ENCODE data around the gene ANKRD22. TPM values are rescaled to one million over a fixed set of nuclear protein-coding genes. Genes with fewer than 3 reads are reported as not detected.

Gene ANKRD22
- polyA plus RNA-seq, 10 donors, result 0.13 to 0.98 (median 0.23) TPM; not detected in 6

DNA sequence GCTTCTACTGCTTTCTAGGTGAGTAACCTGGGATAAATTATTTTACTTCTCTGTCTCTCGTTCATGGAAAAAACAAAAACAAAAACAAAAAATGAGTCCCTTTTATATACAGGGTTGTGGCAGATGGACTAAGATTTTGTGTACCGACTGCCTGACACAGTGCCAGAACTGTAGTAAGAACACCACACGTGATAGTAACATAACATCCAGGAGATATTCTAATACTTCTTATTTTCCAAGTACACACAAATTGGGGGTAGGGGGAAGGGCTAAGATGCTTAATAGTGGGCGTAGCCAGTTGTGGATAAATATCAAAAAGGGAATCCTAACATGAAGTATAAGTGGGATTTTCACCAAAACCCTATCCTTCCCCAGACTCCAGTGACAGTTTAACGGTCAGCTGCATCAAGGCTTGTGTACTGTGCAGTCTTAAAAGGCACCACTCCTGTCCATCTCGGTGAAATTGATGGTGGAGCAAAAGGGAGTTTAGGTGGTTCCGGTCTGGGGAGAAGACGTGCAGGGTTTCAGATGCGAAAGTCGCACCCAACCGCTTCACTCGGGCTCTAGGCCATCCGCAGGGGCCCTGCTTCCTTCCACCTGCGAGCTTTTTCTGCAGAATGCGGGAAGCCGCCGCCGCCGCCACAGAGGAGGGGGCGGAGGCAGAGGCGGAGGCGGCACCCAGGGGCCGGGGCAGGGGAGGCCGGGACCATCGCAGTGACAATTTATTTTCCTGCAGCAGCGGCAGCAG lies 28.1 kb upstream of the ANKRD22 start, which contains the start of gene STAMBPL1:
Gene STAMBPL1 (plus strand): TSS at position 712 of the 748 bp plus-strand sequence. CDS start 21,464 bp downstream, outside the sequence.
- DNase-seq, result peak in 1 of 3 donors; percentile 58

DNA sequence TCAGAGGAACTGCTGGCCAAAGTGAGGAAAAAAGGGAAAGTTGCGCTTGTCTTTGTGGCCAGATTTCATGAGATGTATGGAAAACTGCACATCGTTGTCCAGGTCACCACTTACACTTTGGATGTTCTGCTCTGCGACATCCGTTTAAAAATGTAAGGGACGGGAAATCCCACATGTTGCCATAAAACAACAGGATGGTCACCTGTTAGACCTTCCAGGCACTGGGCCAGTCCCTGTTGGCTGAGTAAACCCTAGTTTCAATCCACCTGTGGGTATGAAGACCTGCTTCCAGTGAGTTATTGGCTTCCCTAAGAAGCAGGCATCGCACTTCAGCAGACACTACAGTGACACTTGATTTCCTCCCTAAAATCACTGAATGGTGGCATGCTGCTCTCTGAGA lies 25.7 kb upstream of the ANKRD22 start:
- no peak for DNase-seq

DNA sequence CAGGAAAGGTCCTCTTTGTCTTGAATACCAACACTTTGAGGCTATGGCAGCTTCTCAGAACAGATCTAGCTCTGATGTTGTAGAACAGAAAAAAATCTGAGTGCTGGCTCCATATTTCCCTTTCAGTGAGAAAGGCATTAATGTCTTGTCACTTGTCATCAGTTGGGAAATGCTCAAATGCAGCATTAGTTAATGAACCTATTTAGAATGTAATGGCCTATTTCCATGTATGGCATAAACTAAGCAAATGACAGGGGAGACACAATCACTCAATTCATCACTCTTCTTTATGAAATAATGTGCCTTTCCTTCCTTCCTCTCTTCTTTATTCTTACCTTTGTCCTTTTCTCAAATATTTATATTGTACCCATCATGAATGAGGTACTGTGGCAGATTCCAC lies 23.4 kb upstream of the ANKRD22 start:
- DNase-seq, result no peak

DNA sequence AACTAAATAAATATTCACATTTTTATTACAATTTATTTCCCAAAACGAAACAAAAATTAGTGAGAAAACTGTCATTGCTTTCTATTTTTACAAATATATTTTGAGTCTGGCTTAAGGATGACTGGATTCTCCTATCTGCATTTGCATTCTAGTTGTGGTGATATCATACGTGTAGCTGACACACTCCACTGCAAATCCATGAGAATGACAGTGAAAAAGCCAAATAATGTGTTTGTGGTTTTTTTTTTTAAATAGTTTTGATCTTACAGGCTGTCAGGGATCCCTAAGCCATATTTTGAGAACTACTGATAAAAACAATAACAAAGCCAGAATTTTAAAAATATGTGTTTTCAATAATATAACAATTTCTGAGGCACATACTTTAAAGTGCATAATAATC lies 22.6 kb upstream of the ANKRD22 start:
- no peak for DNase-seq

DNA sequence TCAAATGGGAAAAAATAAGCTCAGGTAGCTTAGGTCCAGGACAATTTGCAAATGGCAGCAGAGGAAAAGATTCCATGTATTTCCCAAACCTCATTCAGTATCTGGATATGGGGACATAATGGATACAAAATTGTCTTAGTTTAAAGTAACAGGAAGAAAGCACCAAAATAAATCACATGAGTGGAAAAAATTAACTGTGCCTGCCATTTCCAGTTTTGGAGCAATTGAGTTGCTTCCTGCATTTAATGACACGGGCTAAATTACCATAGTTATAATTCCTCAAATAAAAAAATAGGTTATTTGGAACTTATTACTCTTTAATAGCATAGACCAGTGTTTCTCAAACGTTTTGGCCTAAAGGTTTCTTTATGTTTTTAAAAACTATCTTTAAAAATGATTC lies 22.1 kb upstream of the ANKRD22 start:
- DNase-seq, result no peak

DNA sequence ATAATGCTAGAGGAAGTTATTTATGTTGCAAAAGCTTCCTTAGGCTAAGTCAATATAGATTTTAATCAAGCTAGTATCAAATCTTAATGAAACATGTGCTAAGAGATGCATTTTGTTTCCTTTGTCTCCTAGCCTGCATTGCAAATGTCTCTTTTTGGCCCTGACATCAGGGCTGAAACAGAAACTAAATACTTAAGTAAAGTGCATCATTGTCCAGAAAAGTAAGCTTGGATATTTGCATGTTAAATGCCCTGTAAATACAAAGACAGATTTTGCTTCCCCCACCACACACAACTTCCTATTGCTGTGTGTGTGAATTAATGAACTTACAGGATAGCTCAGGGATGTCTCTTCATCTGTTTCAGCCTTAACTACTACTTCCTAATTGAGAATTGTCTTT lies 18.4 kb upstream of the ANKRD22 start:
- DNase-seq, result no peak

DNA sequence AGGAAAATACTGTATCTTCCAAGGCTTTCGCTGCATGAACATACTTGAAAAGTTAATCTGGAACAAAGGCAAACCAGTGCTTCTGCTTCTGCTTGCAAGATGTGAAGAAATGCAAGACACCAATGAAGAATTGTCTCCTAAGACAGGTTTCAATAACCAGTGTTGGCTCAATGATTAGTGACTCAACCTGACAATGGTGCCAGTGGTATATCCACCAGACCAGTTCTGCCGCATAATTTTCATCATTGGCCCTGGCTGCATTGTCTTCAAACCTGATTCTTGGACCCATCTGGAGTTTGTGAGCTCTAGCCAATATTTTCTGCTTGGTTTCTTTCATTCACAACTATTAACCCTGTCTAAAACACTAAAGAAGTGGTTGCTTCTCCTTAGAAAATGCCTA lies 14.8 kb upstream of the ANKRD22 start:
- no peak for DNase-seq

DNA sequence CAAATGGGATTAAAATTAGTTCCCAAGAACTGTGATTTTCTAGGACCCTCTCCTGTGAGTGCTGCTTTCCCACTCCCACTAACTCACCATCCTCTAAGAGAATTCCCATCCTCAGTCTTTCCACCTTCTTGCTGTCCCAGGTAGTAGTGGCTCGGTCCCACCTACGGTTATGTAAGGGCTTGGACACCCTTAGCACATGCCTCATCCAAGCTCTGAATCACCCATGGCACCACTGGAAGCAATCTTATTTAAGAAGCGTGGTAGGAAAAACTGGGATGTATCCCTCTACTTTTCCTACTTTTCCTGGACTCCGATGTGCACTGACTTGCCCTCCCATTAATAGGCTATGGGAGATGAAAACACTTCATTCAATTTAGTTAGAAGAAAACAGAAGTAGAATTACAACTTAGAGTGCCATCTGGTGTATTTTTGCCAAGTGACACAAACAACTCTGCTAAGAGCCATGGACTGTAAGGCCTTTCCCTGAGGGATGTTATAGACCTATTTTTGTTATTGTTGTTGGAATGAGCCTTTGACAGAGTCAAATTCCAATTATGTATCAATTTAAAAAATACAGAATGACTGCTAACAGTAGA lies 13.7 kb upstream of the ANKRD22 start:
- peak in 1 of 3 donors; percentile 19 for DNase-seq

DNA sequence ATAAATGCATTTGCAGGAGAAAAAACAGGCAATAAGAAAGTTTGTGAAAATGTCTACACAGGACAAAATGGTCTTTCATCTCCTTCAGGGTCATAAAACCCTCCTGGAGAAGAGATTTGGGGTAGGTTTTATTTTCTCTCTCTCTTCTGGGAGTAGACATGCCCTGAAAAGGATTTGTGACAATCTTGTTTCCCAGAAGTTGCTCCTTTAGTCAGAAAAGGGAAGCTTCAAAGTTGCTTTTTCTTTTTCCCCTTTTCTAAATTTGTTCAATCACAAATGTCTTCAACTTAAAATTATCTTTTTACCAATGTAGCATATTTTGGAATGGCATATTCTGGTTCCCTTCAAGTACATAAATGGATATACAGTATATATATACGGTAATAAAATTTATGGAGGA lies 9.4 kb upstream of the ANKRD22 start:
- DNase-seq, result no peak

DNA sequence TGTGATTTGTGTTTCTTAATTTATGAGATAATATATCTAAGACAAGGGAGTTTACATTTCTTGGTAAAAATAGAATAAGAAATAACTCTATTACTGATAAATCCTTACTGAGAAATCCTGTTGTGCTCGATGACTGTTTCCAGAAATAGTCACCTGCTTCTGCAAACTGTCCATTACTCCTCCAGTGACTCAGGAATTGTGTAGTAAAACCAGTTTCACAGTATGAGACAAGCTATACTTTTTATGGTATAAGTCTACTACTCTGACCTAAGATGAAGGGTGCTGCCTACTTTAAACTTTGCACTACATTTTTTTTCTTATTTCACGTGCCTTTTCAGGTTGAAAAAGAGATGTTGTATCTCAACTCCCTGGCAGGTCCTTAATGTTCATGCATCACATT lies 6.8 kb upstream of the ANKRD22 start:
- DNase-seq, result no peak

DNA sequence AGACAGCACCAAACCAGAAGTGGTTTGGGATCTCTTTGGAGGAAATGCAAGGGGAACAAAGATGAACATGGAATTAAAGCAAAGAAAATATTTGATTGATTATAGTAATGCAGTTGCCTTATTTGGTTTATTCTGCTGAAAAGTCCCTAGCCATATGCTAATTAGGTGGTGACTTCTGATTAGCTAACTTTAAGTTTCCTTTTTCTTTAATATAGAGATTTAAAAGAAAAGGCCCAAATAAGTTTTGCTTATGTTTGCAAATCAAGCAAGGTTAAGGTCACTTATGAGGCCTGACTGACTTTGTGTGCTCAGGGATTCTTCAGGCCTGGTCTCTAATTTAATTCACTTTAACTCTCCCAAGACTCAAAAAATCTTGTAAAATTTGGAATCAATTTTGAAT lies 6.2 kb upstream of the ANKRD22 start:
- DNase-seq, result no peak

DNA sequence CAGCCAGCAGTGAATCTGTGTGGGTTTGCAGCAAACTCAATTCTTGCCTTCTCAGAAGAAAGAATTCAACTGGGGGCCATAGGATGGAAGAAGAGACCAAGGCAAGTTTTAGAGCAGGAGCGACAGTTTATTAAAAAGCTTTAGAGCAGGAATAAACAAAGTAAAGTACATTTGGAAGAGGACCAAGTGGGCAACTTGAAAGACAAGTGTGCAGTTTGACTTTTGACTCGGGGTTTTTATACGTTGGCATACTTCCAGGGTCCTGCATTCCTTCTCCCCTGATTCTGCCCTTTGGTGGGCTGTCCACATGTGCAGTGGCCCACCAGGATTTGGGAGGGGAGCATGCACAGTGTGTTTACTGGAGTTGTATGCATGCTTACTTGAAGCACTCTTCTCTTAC lies 3.0 kb upstream of the ANKRD22 start:
- DNase-seq, result no peak

DNA sequence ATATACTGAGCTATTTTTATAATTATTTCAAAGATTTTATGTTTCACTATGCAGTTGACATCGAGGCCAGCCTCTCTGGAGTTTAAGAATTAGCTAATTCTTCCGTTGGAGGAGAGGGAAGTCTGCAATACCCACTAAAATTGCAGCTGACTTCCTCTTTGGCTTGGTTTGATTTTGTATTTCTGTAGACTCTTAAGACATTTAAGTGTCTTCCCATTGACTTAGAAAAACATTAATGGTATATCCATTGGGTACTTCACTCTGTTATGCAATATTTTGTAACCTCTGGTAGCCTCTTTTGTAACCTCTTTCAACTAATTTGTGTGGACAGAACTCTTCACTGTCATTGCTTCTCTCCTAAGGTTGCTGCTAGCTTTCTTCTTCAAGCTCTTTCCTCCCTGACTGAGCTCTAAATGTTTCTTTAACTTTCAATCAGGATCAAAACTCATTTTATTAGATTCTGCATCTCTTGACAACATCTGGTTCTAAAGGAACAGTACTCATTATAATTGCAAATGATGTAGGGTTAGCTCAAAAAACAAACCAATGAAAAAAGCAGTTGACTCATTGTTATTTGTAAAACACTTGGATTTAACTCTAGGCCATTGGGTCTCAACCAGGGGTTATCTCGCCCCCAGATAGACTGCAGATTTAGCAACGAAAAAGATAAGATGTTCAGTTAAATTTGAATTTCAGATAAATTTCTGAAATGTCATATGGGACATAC lies 1.7 kb upstream of the ANKRD22 start:
- DNase-seq, result peak in 1 of 3 donors; percentile 21

DNA sequence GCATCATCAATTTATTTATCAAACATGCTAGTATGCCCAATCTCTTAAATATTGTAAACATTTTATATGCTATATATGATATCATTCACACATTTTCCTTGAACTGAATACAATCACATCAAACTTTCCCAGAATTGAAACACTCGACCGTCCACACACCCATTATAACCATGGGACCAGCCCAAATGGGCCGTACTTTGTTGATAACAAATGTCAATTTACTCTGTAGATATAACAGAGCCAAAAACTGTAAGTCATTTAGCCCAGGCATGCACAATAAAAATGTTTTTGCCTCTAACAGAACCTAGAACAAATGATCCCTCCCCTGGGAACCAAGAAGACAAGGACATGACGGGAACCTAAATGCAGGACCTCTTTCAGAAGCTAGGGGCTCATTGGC lies 683 bp upstream of the ANKRD22 start:
- no peak for DNase-seq

DNA sequence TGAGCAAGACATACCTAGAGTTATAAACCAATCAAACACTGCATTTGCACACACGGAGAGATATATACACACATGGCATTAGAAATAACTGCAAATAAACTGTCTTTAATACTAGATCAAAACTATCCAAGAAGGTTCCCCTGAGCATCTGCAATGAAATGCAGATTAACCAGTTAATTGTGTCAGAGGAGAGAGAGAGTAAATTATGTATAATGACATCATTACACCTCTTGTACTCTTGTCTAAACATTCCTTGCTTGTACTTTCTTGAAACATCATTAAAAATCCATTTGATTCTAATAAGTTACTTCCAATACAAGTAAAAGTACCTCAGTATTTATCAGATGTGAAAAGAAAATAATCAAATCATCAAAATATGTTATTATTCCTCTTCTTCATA lies 932 bp downstream of the ANKRD22 start:
- no peak for DNase-seq

DNA sequence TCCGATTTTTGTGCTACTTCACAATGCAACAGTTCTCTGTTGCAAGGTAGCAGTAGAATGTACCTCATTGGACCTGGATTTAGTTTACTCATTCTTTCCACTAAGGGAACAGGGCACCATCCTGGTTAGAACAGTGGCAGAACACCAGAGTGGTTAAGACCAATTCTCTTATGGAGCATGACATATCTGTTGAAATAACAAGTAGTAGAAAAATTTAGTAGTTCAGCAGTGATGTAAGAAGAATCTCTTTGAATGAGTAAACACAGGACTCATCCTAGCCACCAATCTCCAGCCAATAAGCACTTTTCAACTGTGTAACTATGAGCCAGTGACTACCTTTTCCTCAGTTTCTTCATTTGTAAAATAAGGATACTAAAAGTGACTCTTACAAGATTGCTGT lies 2.4 kb downstream of the ANKRD22 start:
- no peak for DNase-seq

DNA sequence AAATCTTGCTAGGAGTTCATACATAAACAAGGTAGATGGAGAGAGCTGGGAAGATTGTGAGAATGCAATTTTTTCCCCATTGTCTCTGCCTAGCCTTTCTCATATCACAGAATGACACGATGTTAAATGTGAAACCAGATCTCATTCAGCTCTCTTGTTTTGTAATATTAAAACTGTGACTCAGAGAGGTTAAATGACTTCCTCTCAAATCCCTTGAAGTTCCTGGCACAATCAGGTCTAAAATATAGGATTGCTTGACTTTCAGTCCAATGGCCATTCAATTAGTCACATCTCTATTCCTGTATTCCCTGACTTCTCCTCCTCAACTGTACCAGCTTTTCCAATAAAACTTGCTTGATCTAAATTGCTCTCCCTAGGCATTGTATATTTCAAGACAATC lies 3.1 kb downstream of the ANKRD22 start:
- peak in 2 of 3 donors; percentile 11 to 42 for DNase-seq

DNA sequence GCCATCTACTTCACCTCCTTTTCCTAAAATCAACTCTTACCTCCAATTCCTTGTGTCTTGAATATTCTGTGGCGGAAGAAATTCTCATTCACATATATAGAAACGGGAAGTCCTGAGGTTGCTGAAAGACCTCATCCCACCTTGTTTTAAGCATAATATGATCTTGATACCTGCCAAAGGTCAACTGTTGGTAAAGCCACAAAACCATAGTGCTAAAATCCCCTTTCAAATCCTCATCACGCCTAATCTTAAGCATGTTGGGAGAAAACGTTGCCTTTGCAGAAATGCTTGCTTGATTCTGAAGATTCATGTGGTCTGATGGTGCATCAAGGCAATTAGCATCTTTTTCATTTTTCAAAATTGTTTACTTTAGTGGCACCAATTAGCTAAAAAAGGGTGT lies 8.5 kb downstream of the ANKRD22 start:
- DNase-seq, result no peak

DNA sequence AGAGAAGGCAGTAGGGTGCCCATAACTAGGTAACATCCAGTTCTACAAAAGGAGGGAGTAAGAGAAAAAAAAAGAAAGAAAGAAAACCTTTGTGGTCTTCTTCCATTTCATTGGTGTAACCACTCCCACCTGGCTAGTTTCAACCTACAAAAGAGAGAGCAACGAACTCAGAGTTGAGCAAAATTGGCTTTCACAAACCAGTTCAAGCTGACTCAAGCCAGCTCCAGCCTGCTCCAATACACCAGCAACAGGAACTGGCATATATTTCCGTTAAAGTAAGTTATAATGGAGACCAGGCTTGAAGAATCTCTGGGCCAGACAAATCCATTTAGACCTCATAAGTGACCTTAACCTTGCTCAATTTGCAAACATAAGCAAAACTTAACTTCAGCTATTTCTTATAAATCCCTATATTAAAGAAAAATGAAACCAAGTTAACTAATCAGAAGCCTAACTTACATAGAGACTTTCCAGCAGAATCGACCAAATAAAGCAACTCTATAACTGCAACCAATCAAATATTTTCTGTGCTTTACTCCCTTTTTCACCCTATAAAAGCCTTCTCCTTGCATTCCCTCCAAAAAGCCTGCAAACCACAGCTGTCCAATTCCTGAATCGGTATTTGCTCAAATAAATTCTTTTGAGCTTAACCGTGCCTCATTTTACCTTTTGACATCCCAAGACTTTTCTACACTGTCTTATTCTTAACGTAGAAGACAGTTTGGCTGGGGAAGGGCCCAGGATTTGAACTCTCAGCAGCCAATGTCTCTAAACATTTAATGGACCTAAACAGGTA lies 10.1 kb downstream of the ANKRD22 start:
- no peak for DNase-seq

DNA sequence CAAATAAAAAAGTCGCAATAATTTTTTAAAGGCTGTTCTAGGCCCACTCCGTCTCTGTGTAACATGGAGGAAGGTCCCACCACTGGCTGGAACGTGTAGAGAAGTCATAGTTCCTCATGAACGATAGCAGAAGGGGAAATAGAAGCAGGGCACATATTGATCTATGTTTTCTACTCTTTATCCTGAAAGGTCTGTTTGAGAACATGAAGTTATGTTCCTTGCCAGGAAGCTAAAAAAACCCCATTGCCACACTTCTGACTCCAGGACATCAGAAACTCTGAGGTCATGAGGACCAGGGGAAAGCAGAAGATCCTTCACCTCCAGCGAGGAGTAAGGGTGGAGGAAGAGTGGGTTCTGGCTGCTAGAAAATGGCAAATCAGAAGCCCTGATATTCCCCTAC lies 10.8 kb downstream of the ANKRD22 start:
- no peak for DNase-seq

DNA sequence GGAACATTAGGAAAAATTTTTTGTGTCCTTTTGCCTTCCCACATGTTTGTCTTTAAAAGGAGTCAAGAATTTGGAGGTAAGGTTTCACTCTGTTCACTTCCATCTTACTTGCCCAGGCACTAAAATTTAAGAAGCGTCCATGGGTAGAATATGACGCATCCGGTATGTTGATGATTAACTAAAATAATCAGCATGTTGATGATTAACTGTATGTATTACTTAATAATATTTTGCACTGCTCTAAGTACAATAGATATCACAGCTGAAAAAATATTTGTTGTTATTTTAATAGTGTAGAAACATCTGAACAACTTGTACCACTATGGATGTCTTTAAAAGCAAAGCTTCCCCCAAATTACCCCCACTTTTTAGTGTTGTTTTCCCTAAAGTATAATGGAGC lies 11.5 kb downstream of the ANKRD22 start:
- DNase-seq, result no peak

DNA sequence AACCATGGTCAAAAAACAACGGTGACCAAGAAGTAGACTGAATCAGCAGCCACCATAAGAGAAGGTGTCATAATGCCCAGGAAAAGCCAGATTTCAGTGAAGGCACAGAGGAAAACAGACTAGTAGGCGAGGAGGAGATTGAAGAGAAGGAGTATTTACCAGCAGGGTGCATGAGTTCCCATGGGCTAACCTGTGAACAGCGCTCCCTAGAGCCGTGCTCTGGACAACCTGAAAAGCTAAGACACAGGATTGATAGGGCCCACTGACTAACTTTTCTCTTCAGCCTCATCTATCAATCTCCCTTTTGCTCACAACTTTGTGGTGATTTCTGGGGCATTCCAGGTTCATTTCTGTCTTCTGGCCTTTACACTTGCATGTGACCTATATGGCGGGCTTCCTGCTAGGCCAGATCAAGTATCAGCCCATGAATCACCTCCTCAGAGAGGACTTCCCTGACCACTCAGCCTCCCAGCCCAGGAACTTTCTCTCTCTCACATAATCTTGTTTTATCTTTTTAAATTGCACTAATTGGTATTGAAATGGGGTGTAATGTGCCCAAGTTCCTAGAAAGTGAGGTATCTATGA lies 12.8 kb downstream of the ANKRD22 start:
- DNase-seq, result no peak

All from muscle of back (tissue), 11 donors.